PFSK-1 (cell line): ENCODE results near the gene VARS2.

Source experiments
- FOXP2 ChIP-seq: optimal IDR thresholded peaks from 2 replicates; pipeline ENCODE3; 2011; ENCODE audit warnings: borderline replicate concordance, control low read depth, inconsistent platforms; ENCODE audit not compliant: insufficient read depth; ENCODE audit errors: extremely low read length, extremely low read depth
- POLR2AphosphoS5 ChIP-seq: IDR thresholded peaks from 2 replicates; pipeline ENCODE4 v1.6.1; 2012; ENCODE audit warnings: low read depth, mild to moderate bottlenecking, control low read depth, low read length, moderate library complexity
- REST ChIP-seq, 2 experiments: IDR thresholded peaks; 2 replicates each; pipeline versions ENCODE4 v1.6.1 to v1.8.0; 2011 to 2012; ENCODE audit warnings: low read depth in 2 of 2, low read length in 2 of 2, control low read depth in 1 of 2, inconsistent platforms in 1 of 2, mild to moderate bottlenecking in 1 of 2, moderate library complexity in 1 of 2; ENCODE audit not compliant: insufficient read depth in 1 of 2
- SIN3A ChIP-seq: IDR thresholded peaks from 2 replicates; pipeline ENCODE4 v1.6.1; 2012; ENCODE audit warnings: mild to moderate bottlenecking, low read length, moderate library complexity, borderline replicate concordance; ENCODE audit not compliant: insufficient read depth
- TAF1 ChIP-seq: IDR thresholded peaks from 2 replicates; pipeline ENCODE4 v1.6.1; 2012; ENCODE audit warnings: low read length, control low read depth, borderline replicate concordance; ENCODE audit not compliant: insufficient read depth

- no peak for TF ChIP-seq TAF1
- TF ChIP-seq REST (IDR thresholded peaks at IDR 0.05; ENCODE audit: insufficient read depth in 1 of 2, low read depth in 2 of 2, low read length in 2 of 2) = no peak
- TF ChIP-seq POLR2AphosphoS5 = no peak
- TF ChIP-seq FOXP2 = no peak
- no peak for TF ChIP-seq SIN3A
Observed at GRCh38 chr6:30926644-30927043, 12.6 kb downstream of the VARS2 start.
